DMS114 treated with DMSO at 0.1 percent for 48 hours (cell line): Measurements from ENCODE around the gene BLTP3B.

Experiments
- DNase-seq: peaks from one replicate; lab custom pipeline; 2025; ENCODE audit not compliant: unreplicated experiment; lab: John Stamatoyannopoulos, UW

BLTP3B gene

DNA sequence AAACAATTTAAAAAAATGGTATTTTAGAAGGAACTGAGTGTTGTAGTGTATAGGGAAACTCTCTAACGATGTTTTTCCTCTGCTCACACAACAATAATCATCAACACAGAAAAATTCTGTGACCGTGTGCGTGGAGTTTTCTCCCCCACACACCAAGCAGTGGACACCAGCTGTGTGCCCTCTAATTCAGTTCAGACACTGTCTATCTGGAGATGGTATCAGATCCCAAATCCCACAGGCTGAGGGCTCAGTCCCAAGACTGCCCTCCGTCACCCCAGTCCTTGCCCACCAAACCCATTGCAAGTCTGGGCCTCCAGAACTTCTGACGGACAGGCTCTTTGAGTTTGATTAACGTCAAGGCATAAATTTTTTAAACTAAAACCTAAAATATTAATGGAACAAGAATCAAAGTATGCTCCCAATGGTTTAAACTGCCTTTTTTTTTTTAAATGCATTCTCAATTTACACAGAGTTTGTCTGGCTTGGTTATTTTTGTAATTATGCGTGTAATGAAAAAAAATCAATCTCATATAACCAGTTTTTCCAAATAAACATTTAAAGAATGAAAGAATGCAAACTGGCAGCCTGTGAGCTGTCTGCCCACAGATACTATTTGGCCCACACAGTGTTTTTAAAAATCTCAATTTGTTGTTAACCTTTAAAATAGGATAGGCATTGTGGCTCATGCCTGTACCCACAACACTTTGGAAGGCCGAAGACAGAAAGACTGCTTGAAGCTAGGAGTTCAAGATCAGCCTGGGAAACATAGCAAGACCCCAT, 19.2 kb downstream of the BLTP3B start:
- DNase-seq, result no peak

DNA sequence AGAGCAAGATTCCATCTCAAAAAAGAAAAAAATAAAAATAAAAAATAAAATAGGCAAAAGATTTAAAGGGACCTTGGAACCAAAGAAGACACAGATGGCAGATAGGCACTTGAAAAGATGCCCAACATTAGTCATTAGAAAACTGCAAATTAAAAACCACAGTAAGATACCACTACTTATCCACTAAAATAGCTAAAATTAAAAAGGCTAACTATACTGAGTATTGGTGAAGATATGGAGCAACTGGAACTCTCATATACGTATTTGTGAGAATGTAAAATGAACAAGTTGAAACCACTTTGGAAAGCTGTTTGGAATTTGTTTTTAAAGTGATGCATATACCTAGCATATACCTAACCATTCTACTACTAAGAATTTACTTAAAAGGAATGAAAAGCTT, 22.3 kb downstream of the BLTP3B start:
- DNase-seq, result no peak

DNA sequence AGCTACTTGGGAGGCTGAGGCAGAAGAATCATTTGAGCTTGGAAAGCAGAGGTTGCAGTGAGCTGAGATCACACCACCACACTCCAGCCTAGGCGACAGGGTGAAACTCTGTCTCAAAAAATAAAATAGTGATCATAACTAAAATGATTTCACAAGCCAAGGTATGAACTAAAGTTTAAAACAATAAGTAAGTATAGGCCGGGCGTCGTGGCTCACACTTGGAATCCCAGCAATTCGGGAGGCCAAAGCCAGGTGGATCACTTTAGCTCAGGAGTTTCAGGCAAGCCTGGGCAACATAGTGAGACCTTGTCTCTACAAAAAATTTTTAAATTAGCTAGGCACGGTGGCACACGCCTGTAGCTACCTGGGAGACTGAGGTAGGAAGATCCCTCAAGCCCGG, 27.4 kb downstream of the BLTP3B start:
- DNase-seq, result no peak

DNA sequence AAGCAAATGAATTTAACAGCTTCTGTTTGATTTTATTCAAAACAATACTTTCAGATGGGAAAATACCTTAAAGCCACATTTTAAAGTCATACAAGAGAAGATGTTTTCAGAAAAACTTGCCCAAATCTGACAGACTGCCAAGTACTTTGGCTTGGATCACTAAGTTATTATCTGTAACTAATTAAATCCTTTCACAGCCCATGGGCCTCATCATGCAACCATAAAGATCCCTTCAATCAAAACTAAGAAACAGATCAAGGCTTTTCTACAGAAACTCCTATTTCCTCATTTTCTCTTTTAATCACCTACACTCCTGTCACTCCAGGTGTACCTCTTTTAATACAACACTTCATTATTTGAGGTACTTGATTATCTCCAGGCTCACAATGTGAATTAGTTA, 28.1 kb downstream of the BLTP3B start:
- DNase-seq, result no peak

DNA sequence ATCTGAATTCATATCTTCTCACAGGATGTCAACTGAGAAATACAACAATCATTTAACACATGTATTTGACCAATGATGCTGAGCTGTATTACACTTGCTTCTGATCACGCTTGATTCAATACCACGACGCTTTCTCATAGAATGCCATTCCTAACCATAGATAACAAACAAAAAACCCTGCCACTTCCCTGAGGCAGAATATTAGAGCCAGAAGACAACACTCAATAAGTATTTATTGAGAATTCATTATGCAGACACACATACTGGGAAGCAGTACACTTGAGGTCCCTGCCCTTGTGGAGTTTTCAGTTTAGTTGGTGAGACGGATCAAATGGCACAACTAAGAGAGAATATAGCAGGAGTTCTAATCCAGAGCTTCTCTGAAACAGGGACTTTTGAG, 32.4 kb downstream of the BLTP3B start:
- no peak for DNase-seq

DNA sequence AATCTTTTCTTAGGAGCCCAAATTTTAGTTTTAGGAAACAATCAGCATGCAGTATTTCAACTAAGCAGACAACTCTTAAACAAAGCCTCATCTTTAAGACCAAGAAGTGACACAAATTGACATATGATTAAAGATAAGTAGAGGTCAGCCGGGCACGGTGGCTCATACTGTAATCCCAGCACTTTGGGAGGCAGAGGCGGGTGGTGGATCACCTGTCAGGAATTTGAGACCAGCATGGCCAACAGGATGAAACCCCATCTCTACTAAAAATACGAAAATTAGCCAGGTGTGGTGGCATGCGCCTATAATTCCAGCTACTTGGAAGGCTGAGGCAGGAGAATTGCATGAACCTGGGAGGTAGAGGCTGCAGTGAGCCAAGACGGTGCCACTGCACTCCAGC, 35.8 kb downstream of the BLTP3B start:
- DNase-seq, result no peak

DNA sequence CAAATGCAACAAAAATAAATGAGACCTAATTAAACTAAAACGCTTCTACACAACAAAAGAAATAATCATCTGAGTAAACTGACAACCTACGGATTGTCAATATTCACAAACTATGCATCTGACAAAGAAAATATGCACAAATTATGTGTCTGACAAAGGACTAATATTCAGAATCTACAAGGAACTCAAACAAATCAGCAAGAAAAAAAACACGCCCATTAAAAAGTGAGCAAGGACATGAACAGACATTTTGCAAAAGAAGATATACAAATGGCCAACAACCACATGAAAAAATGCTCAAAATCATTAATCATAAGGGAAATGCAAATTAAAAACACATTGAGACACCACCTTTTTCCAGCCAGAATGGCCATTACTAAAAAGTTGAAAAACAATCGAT, 37.0 kb downstream of the BLTP3B start:
- no peak for DNase-seq

DNA sequence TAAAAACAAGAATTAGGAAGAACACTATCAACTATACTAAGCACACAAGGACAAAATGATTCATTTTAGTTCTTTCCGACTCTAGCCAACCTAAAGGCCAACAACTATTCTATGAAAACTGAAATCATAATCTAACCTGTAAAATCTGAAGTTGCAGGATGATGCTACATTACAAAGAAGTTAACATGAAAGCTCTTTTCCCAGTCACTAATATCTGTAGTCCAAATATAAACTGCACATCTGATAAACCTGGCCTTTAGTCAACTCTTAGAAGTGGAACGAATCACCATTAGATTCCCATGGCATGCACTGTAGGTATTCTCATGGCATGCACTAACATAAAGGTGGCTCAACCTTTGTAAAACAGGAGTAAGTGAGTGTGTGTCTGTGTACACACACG, 41.7 kb downstream of the BLTP3B start:
- no peak for DNase-seq
